B cell (primary cell): ENCODE data around the gene ZNF254.

Experiments
- EZH2 ChIP-seq: IDR thresholded peaks from 2 replicates; pipeline ENCODE4 v1.6.1; 2012; ENCODE audit warnings: borderline replicate concordance, low read depth, mild to moderate bottlenecking, moderate library complexity, low read length; ENCODE audit not compliant: insufficient read depth, poor library complexity, severe bottlenecking
- TF ChIP-seq, protein P1 (sequence below): fragments of 200-600 bp; IDR thresholded peaks from one replicate; pipeline ENCODE4 v1.8.0; 2022; ENCODE audit warnings: antibody characterized with exemption, mild to moderate bottlenecking

DNA sequence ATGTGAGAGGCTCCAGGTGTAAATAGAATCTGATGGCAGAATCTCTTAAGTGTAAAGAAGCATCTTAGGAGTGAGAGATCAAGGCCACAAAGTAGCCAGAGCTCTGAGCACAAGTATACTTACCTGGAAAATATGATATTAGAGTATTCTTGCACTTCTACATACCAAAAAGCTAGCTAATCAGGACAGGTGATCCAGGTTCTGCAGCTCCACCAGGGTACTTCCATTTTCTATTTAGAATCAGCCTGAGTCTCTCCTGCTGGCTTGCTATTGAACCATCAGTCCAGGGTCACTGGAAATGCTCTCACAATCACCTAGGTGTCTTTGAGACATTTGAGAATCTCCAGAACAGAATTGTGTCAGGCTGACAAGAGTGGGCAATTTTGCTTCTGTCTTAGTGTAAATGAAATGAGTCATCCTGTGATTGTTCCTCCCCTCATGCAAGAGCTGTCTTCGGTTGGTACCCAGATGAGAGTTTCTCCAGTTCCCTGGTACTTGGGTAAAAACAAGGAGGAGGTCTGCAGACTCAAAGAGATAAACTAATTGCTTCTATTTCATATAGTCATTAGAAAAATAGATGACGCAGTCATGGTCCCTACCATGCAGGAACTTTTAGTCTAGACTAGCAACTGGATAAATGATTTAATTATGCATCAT is 14.6 kb downstream of the ZNF254 start:
- TF ChIP-seq, protein P1, sequence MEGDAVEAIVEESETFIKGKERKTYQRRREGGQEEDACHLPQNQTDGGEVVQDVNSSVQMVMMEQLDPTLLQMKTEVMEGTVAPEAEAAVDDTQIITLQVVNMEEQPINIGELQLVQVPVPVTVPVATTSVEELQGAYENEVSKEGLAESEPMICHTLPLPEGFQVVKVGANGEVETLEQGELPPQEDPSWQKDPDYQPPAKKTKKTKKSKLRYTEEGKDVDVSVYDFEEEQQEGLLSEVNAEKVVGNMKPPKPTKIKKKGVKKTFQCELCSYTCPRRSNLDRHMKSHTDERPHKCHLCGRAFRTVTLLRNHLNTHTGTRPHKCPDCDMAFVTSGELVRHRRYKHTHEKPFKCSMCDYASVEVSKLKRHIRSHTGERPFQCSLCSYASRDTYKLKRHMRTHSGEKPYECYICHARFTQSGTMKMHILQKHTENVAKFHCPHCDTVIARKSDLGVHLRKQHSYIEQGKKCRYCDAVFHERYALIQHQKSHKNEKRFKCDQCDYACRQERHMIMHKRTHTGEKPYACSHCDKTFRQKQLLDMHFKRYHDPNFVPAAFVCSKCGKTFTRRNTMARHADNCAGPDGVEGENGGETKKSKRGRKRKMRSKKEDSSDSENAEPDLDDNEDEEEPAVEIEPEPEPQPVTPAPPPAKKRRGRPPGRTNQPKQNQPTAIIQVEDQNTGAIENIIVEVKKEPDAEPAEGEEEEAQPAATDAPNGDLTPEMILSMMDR = no peak
- TF ChIP-seq EZH2 = no peak
